GM23338 (cell line): Measurements from ENCODE around the gene ACD. TPM values are rescaled to one million over a fixed set of nuclear protein-coding genes. Genes with fewer than 3 reads are reported as not detected.

Source experiments
- ATAC-seq: fragments of 200-7000 bp; cut with Tn5 transposase; 3 replicates; pipeline ENCODE4 v1.9.1; 2020
- DNase-seq: peaks from one replicate; pipeline ENCODE4 v3.0.0-alpha.2; 2015; ENCODE audit warnings: low spot score
- H2AFZ ChIP-seq: fragments of 200-600 bp; sonication (generic); 2 replicates; pipeline ENCODE4 v1.8.0; 2016; ENCODE audit warnings: antibody characterized with exemption, mild to moderate bottlenecking, moderate library complexity
- H3F3A ChIP-seq: fragments of 200-600 bp; sonication (generic); replicated peaks from 2 replicates; pipeline ENCODE4 v1.8.0; 2017; ENCODE audit warnings: antibody characterized with exemption, mixed run types, low read depth
- H3K27ac ChIP-seq: fragments of 200-600 bp; sonication (generic); 2 replicates; pipeline ENCODE4 v1.6.1; 2016; ENCODE audit warnings: low read depth
- H3K27me3 ChIP-seq: fragments of 200-600 bp; sonication (generic); 2 replicates; pipeline ENCODE4 v1.8.0; 2016; ENCODE audit warnings: mild to moderate bottlenecking, mixed run types, moderate library complexity; ENCODE audit not compliant: insufficient read depth
- H3K36me3 ChIP-seq: fragments of 200-600 bp; sonication (generic); 2 replicates; pipeline ENCODE4 v1.8.0; 2016; ENCODE audit warnings: mild to moderate bottlenecking; ENCODE audit not compliant: insufficient read depth
- H3K4me1 ChIP-seq: fragments of 200-600 bp; sonication (generic); 2 replicates; pipeline ENCODE4 v1.8.0; 2016; ENCODE audit warnings: mild to moderate bottlenecking, moderate library complexity; ENCODE audit not compliant: insufficient read depth
- H3K4me2 ChIP-seq: fragments of 200-600 bp; sonication (generic); 2 replicates; pipeline ENCODE4 v1.7.1; 2017; ENCODE audit warnings: mixed run types
- H3K4me3 ChIP-seq: fragments of 200-600 bp; sonication (generic); 2 replicates; pipeline ENCODE4 v1.6.1; 2016; ENCODE audit warnings: mixed run types
- H3K79me2 ChIP-seq: fragments of 200-600 bp; sonication (generic); replicated peaks from 2 replicates; pipeline ENCODE4 v1.8.0; 2017; ENCODE audit warnings: mild to moderate bottlenecking; ENCODE audit not compliant: insufficient read depth
- H3K9me2 ChIP-seq: fragments of 200-600 bp; sonication (generic); 2 replicates; pipeline ENCODE4 v1.8.0; 2017; ENCODE audit not compliant: insufficient read depth
- H4K20me1 ChIP-seq: fragments of 200-600 bp; sonication (generic); replicated peaks from 2 replicates; pipeline ENCODE4 v1.8.0; 2017; ENCODE audit warnings: mild to moderate bottlenecking; ENCODE audit not compliant: insufficient read depth
- H3K27ac Mint-ChIP-seq: 2 replicates; pipeline ENCODE4 v1.8.0; 2020; ENCODE audit warnings: inconsistent platforms, mild to moderate bottlenecking, moderate library complexity, mixed read lengths
- H3K27me3 Mint-ChIP-seq: 3 replicates; pipeline ENCODE4 v1.8.0; 2022; ENCODE audit warnings: low read depth, mild to moderate bottlenecking, moderate library complexity, mixed read lengths, inconsistent platforms; ENCODE audit not compliant: insufficient read depth, poor library complexity
- H3K36me3 Mint-ChIP-seq: 3 replicates; pipeline ENCODE4 v1.8.0; 2021; ENCODE audit warnings: low read depth, mild to moderate bottlenecking, inconsistent platforms, moderate library complexity, mixed read lengths
- H3K4me1 Mint-ChIP-seq: 3 replicates; pipeline ENCODE4 v1.8.0; 2020; ENCODE audit warnings: mild to moderate bottlenecking, inconsistent platforms, mixed read lengths
- H3K4me3 Mint-ChIP-seq: 3 replicates; pipeline ENCODE4 v1.8.0; 2021; ENCODE audit warnings: moderate library complexity, mild to moderate bottlenecking, inconsistent platforms, mixed read lengths
- H3K9me3 Mint-ChIP-seq: 3 replicates; pipeline ENCODE4 v1.8.0; 2020; ENCODE audit warnings: moderate library complexity, mild to moderate bottlenecking, inconsistent platforms, mixed read lengths
- CTCF ChIP-seq, 2 experiments: fragments of 200-600 bp in 1 of 2; sonication (generic) in 1 of 2; conservative IDR thresholded peaks; 2 replicates each; pipeline versions ENCODE4 v1.5.1 to v1.6.1; 2016 to 2017; ENCODE audit warnings: antibody characterized with exemption in 2 of 2, low read depth in 2 of 2, mild to moderate bottlenecking in 2 of 2, moderate library complexity in 1 of 2
- ETS1 ChIP-seq: IDR thresholded peaks from 2 replicates; pipeline ENCODE4 v1.6.1; 2016; ENCODE audit warnings: antibody characterized with exemption
- EZH2 ChIP-seq: fragments of 200-600 bp; sonication (generic); IDR thresholded peaks from one replicate; pipeline ENCODE4 v1.8.0; 2017; ENCODE audit warnings: antibody characterized with exemption, mild to moderate bottlenecking, low read depth; ENCODE audit not compliant: unreplicated experiment
- EZH2phosphoT487 ChIP-seq: fragments of 200-600 bp; sonication (generic); IDR thresholded peaks from one replicate; pipeline ENCODE4 v1.8.1; 2018; ENCODE audit warnings: antibody characterized with exemption; ENCODE audit not compliant: unreplicated experiment
- NANOG ChIP-seq: IDR thresholded peaks from 2 replicates; pipeline ENCODE4 v1.6.1; 2016; ENCODE audit warnings: antibody characterized with exemption, borderline replicate concordance
- POLR2AphosphoS5 ChIP-seq: IDR thresholded peaks from 2 replicates; pipeline ENCODE4 v1.6.1; 2016; ENCODE audit warnings: antibody characterized with exemption, low read depth
- STAT1 ChIP-seq: IDR thresholded peaks from one replicate; pipeline ENCODE4 v1.6.1; 2016; ENCODE audit warnings: antibody characterized with exemption; ENCODE audit not compliant: unreplicated experiment
- ZNF114 ChIP-seq: fragments of 250-450 bp; sonication (Bioruptor Pico); IDR thresholded peaks from 2 replicates; pipeline ENCODE4 v1.5.0; 2020; ENCODE audit warnings: mild to moderate bottlenecking, moderate library complexity
- ZNF331 ChIP-seq: fragments of 250-450 bp; sonication (Bioruptor Pico); IDR thresholded peaks from 2 replicates; pipeline ENCODE4 v1.5.0; 2020; ENCODE audit warnings: low read depth, mild to moderate bottlenecking, moderate library complexity
- ZNF462 ChIP-seq: fragments of 250-450 bp; sonication (Bioruptor Pico); IDR thresholded peaks from 2 replicates; pipeline ENCODE4 v1.5.0; 2020; ENCODE audit warnings: mild to moderate bottlenecking, moderate library complexity
- polyA plus RNA-seq: library from polyadenylated mRNA; unstranded; fragments of >200 nt; fragmentation: Nextera tagmentation; extraction: Ambion mirVana; gene quantifications from 2 replicates; pipeline ENCODE4 v1.2.1, GENCODE V29; 2016
- total RNA-seq: library from RNA; depleted of rRNA; stranded (reverse); fragments of >200 nt; shearing (Covaris generic); gene quantifications from 2 replicates; pipeline ENCODE4 v1.2.3, GENCODE V29; 2014

The ACD gene
- total and polyA plus RNA-seq, 2 experiments from 2014 or later: 38.7 to 51.7 TPM

- H3K9me3 Mint-ChIP-seq: no peaks in the 10 kb centered on the region
- H3K36me3 Mint-ChIP-seq: 0 out of 3 replicates have a peak, but pooled peaks cover 3% of the 10 kb centered on the region
- H3K4me2 ChIP-seq: no peak overlapping the region
- H3K4me1 ChIP-seq: no peaks in the 10 kb centered on the region
- no peaks in the 10 kb centered on the region for H3K27me3 ChIP-seq
- H3K27ac Mint-ChIP-seq: no peak overlapping the region
- H4K20me1 ChIP-seq: no peaks in the 10 kb centered on the region; the same call in 1 of the 2 replicates
- H3K4me3 Mint-ChIP-seq: no peak overlapping the region
- no peaks in the 10 kb centered on the region for H3K9me2 ChIP-seq
- peaks cover 15% of the 10 kb centered on the region for H3K27me3 Mint-ChIP-seq
- H3K4me1 Mint-ChIP-seq: 0 out of 3 replicates have a peak, but pooled peaks cover 3% of the 10 kb centered on the region
- no peaks in the 10 kb centered on the region for H3K36me3 ChIP-seq
- H3K27ac ChIP-seq: no peak overlapping the region
- H3K4me3 ChIP-seq: no peak overlapping the region
- no peak for DNase-seq
- ATAC-seq: no peak
- TF ChIP-seq EZH2phosphoT487 (no peak), STAT1 (no peak), ZNF114 (no peak), ZNF331 (no peak)
- H3F3A ChIP-seq: 0 out of 2 replicates have a peak, but pooled peaks cover 4% of the 10 kb centered on the region
- no peak overlapping the region for H2AFZ ChIP-seq
- H3K79me2 ChIP-seq: no peaks in the 10 kb centered on the region
Observed at GRCh38 chr16:67675999-67676398, 15.9 kb upstream of the ACD start.

- Histone ChIP-seq H3K4me2 (no peak overlapping the region), H3K9me2 (no peaks in the 10 kb centered on the region), H4K20me1 (no peaks in the 10 kb centered on the region; the same call in 1 of the 2 replicates), H3F3A (0 out of 2 replicates have a peak, but pooled peaks cover 4% of the 10 kb centered on the region), H3K27me3 (no peaks in the 10 kb centered on the region), H3K36me3 (no peaks in the 10 kb centered on the region), H3K79me2 (no peaks in the 10 kb centered on the region), H3K4me3 (no peak overlapping the region), H2AFZ (no peak overlapping the region), H3K4me1 (no peaks in the 10 kb centered on the region), H3K27ac (no peak overlapping the region)
- H3K27ac Mint-ChIP-seq: no peak overlapping the region
- DNase-seq (no peak), ATAC-seq (no peak)
- no peaks in the 10 kb centered on the region for H3K9me3 Mint-ChIP-seq
- 0 out of 3 replicates have a peak, but pooled peaks cover 3% of the 10 kb centered on the region for H3K4me1 Mint-ChIP-seq
- no peak overlapping the region for H3K4me3 Mint-ChIP-seq
- H3K27me3 Mint-ChIP-seq: peaks cover 18% of the 10 kb centered on the region
- 0 out of 3 replicates have a peak, but pooled peaks cover 3% of the 10 kb centered on the region for H3K36me3 Mint-ChIP-seq
- TF ChIP-seq ETS1 (no peak), ZNF462 (CRISPR knock-in tag) (no peak), POLR2AphosphoS5 (no peak), CTCF (conservative IDR thresholded peaks at IDR 0.05; ENCODE audit: low read depth in 2 of 2) (no peak), NANOG (no peak), ZNF114 (no peak), EZH2phosphoT487 (no peak), STAT1 (no peak), EZH2 (no peak)
Observed at GRCh38 chr16:67675579-67675935, 15.5 kb upstream of the ACD start.
